B cell (primary cell): Measurements from ENCODE around the gene CXorf65. TPM values are rescaled to one million over a fixed set of nuclear protein-coding genes. Genes with fewer than 3 reads are reported as not detected.

Experiments used
- ATAC-seq: fragments of 200-7000 bp; cut with Tn5 transposase; one replicate; pipeline ENCODE4 v1.10.0; 2021; ENCODE audit warnings: low read depth, mild to moderate bottlenecking, moderate number of reproducible peaks, moderate library complexity
- CTCF ChIA-PET: fragments of 350-600 bp; sonication (Branson Sonifier 250); formaldehyde crosslinking; loops from one replicate; lab custom pipeline; 2021; ENCODE audit warnings: antibody characterized with exemption, inconsistent platforms; lab: Charles Lee
- POLR2A ChIA-PET: fragments of 350-600 bp; sonication (Branson Sonifier 250); formaldehyde crosslinking; loops from one replicate; lab custom pipeline; 2021; ENCODE audit warnings: antibody characterized with exemption; lab: Charles Lee
- DNase-seq: peaks from one replicate; pipeline ENCODE4 v3.0.0; 2013
- H2AFZ ChIP-seq: 2 replicates; pipeline ENCODE4 v1.6.1; 2012; ENCODE audit warnings: mild to moderate bottlenecking, low read depth, low read length; ENCODE audit not compliant: insufficient read depth, poor library complexity, severe bottlenecking
- H3K27ac ChIP-seq, 2 donors: 1 replicate in 1 of 2; 2 replicates in 1 of 2; pipeline ENCODE4 v1.5.1; 2012 to 2013; ENCODE audit warnings: low read length in 2 of 2, mild to moderate bottlenecking in 2 of 2, moderate library complexity in 1 of 2
- H3K27me3 ChIP-seq, 4 experiments: fragments of 200-600 bp in 1 of 4; sonication (generic) in 1 of 4; replicated peaks in 1 of 4; 1 replicate in 2 of 4; 2 replicates in 2 of 4; pipeline versions ENCODE4 v1.6.1 to v1.7.0; 2013 to 2016; ENCODE audit warnings: low read length in 3 of 4, mild to moderate bottlenecking in 2 of 4, mixed read lengths in 1 of 4, moderate library complexity in 1 of 4; ENCODE audit not compliant: insufficient read depth in 4 of 4, control insufficient read depth in 3 of 4; ENCODE audit errors: control extremely low read depth in 1 of 4
- H3K36me3 ChIP-seq, 2 experiments: replicated peaks in 1 of 2; 1 replicate in 1 of 2; 2 replicates in 1 of 2; pipeline versions ENCODE4 v1.6.1 to v1.7.1; 2013; ENCODE audit warnings: low read length in 1 of 2; ENCODE audit not compliant: insufficient read depth in 2 of 2, control insufficient read depth in 1 of 2; ENCODE audit errors: control extremely low read depth in 1 of 2, extremely low read depth in 1 of 2
- H3K4me1 ChIP-seq, 2 donors: fragments of 200-600 bp in 1 of 2; sonication (generic) in 1 of 2; 1 replicate in 1 of 2; 2 replicates in 1 of 2; pipeline versions ENCODE4 v1.5.1 to v1.6.1; 2013 to 2017; ENCODE audit warnings: low read length in 2 of 2; ENCODE audit not compliant: control insufficient read depth in 2 of 2, insufficient read depth in 2 of 2
- H3K4me2 ChIP-seq: replicated peaks from 2 replicates; pipeline ENCODE3; 2012; ENCODE audit warnings: mild to moderate bottlenecking, low read depth, low read length; ENCODE audit not compliant: poor library complexity, severe bottlenecking
- H3K4me3 ChIP-seq, 5 experiments: fragments of 200-600 bp in 1 of 5; sonication (generic) in 1 of 5; 1 replicate in 3 of 5; 2 replicates in 2 of 5; pipeline versions ENCODE4 v1.5.1 to v1.7.0; 2011 to 2016; ENCODE audit warnings: low read length in 4 of 5, mild to moderate bottlenecking in 4 of 5, low read depth in 2 of 5, control low read depth in 1 of 5, moderate library complexity in 1 of 5; ENCODE audit not compliant: insufficient read depth in 1 of 5; ENCODE audit errors: control extremely low read depth in 1 of 5, extremely low read depth in 1 of 5
- H3K79me2 ChIP-seq: fragments of 200-600 bp; sonication (generic); one replicate; pipeline ENCODE4 v1.6.0; 2016; ENCODE audit warnings: low read length; ENCODE audit not compliant: control insufficient read depth, insufficient read depth
- H3K9ac ChIP-seq: fragments of 200-600 bp; sonication (generic); 2 replicates; pipeline ENCODE4 v1.6.1; 2017; ENCODE audit warnings: mild to moderate bottlenecking, low read length, moderate library complexity
- H3K9me3 ChIP-seq, 3 donors: one replicate each; pipeline versions ENCODE4 v1.6.1 to v1.7.1; 2013; ENCODE audit warnings: low read length in 2 of 3; ENCODE audit not compliant: control insufficient read depth in 2 of 3, insufficient read depth in 1 of 3; ENCODE audit errors: control extremely low read depth in 1 of 3
- H4K20me1 ChIP-seq: 2 replicates; pipeline ENCODE4 v1.6.0; 2012; ENCODE audit warnings: mild to moderate bottlenecking, low read length; ENCODE audit not compliant: insufficient read depth, control insufficient read depth, poor library complexity, severe bottlenecking
- H3K27ac Mint-ChIP-seq: one replicate; pipeline ENCODE4 v1.8.0; 2021; ENCODE audit warnings: mixed read lengths
- H3K27me3 Mint-ChIP-seq: one replicate; pipeline ENCODE4 v1.8.0; 2021; ENCODE audit warnings: mixed read lengths
- H3K4me1 Mint-ChIP-seq: one replicate; pipeline ENCODE4 v1.8.0; 2021; ENCODE audit warnings: mixed read lengths
- H3K4me3 Mint-ChIP-seq: one replicate; pipeline ENCODE4 v1.8.0; 2021; ENCODE audit warnings: mixed read lengths
- H3K9me3 Mint-ChIP-seq: one replicate; pipeline ENCODE4 v1.8.0; 2022; ENCODE audit warnings: mixed read lengths; ENCODE audit not compliant: insufficient read depth
- EZH2 ChIP-seq: IDR thresholded peaks from 2 replicates; pipeline ENCODE4 v1.6.1; 2012; ENCODE audit warnings: borderline replicate concordance, low read depth, mild to moderate bottlenecking, moderate library complexity, low read length; ENCODE audit not compliant: insufficient read depth, poor library complexity, severe bottlenecking
- WGBS: methylation state at CpG from one replicate; pipeline ENCODE4 v1.1.5; 2013; ENCODE audit warnings: missing lambda C conversion rate; ENCODE audit not compliant: insufficient coverage; 5-methylcytosine and 5-hydroxymethylcytosine counted together
- intact Hi-C: fragments of 100-400 bp; cut with micrococcal nuclease; formaldehyde crosslinking; loops from one replicate; pipeline ENCODE4 v1.10.0; 2022
- polyA plus RNA-seq: library from polyadenylated mRNA; depleted of rRNA; stranded (reverse); fragments of >200 nt; gene quantifications from 2 replicates; pipeline ENCODE4 v1.2.3, GENCODE V29; 2012
- total RNA-seq, 2 donors: library from RNA; stranded (reverse); fragments of 120-200 nt in 1 of 2; gene quantifications; 1 replicate in 1 of 2; 2 replicates in 1 of 2; pipeline versions ENCODE4 v1.2.3 to v1.2.4, GENCODE V29; 2013 to 2022
- TF ChIP-seq, protein P1 (sequence below): fragments of 200-600 bp; IDR thresholded peaks from one replicate; pipeline ENCODE4 v1.8.0; 2022; ENCODE audit warnings: antibody characterized with exemption, mild to moderate bottlenecking

The CXorf65 gene
- total and polyA plus RNA-seq, 2 donors (not counting 1 experiment from before 2014, with no cell fraction given), result 25.6 to 49.6 TPM

GRCh38 chrX:71107762-71108360 is 1.3 kb upstream of the CXorf65 start:
- Histone ChIP-seq H2AFZ (no peak overlapping the region), H3K27me3 (no peaks in the 10 kb centered on the region), H3K9me3 (no peaks in the 10 kb centered on the region), H3K9ac (peak overlapping the region; percentile 43), H3K4me3 (peak overlapping the region in 3 of 5 experiments; percentile 18 to 82 (median 26)), H3K79me2 (peaks cover 39% of the 10 kb centered on the region), H3K36me3 (peaks cover 0 to 33% of the 10 kb centered on the region in 2 experiments), H4K20me1 (no peaks in the 10 kb centered on the region), H3K4me1 (peaks cover 75 to 88% of the 10 kb centered on the region in 2 donors), H3K27ac (peak overlapping the region in 1 of 2 donors; percentile 98), H3K4me2 (peak overlapping the region; percentile 85)
- CTCF ChIA-PET, result interaction anchor here (0.5 kb wide), 1 partner anchor 135 kb away, joined by 3 read pairs; no protein-coding TSS in a partner anchor
- H3K9me3 Mint-ChIP-seq, result no peaks in the 10 kb centered on the region
- H3K27ac Mint-ChIP-seq, result peak overlapping the region; percentile 99
- POLR2A ChIA-PET, result no interaction called here
- TF ChIP-seq EZH2, result no peak
- TF ChIP-seq, protein P1, sequence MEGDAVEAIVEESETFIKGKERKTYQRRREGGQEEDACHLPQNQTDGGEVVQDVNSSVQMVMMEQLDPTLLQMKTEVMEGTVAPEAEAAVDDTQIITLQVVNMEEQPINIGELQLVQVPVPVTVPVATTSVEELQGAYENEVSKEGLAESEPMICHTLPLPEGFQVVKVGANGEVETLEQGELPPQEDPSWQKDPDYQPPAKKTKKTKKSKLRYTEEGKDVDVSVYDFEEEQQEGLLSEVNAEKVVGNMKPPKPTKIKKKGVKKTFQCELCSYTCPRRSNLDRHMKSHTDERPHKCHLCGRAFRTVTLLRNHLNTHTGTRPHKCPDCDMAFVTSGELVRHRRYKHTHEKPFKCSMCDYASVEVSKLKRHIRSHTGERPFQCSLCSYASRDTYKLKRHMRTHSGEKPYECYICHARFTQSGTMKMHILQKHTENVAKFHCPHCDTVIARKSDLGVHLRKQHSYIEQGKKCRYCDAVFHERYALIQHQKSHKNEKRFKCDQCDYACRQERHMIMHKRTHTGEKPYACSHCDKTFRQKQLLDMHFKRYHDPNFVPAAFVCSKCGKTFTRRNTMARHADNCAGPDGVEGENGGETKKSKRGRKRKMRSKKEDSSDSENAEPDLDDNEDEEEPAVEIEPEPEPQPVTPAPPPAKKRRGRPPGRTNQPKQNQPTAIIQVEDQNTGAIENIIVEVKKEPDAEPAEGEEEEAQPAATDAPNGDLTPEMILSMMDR, result no peak
- WGBS, result no CpG with 5 or more reads among the region's 9 CpGs
- H3K4me1 Mint-ChIP-seq, result peaks cover 86% of the 10 kb centered on the region
- ATAC-seq, result no peak
- peak overlapping the region; percentile 98 for H3K4me3 Mint-ChIP-seq
- intact Hi-C loops, result no loop called here
- no peak for DNase-seq
- no peaks in the 10 kb centered on the region for H3K27me3 Mint-ChIP-seq

DNA sequence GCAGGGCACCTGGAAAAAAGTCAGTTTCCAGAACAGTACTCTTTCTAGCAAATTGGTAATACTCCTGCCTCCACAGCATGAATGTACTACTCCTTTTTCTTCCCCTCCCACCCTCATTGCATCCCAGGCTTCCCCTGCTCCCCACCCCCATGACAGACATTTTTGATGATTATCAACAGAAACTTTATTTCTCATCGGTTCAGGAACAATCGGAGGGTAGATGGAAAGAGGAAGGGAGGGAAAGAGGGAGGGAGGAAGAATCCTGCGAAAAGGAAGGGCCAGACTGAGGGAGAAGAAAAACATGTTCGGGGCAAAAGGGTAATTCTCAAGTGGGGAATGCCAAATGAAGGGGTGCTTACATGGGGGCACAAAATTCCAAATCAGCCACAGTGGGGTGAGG is 705 bp upstream of the CXorf65 start:
- Histone ChIP-seq H3K27ac (peak overlapping the region in 1 of 2 donors; percentile 98), H3K36me3 (peaks cover 0 to 33% of the 10 kb centered on the region in 2 experiments), H3K27me3 (no peaks in the 10 kb centered on the region), H3K9ac (no peak overlapping the region), H3K4me3 (no peak overlapping the region), H2AFZ (no peak overlapping the region), H3K79me2 (peaks cover 33% of the 10 kb centered on the region), H3K4me1 (peaks cover 71 to 85% of the 10 kb centered on the region in 2 donors), H3K4me2 (peak overlapping the region; percentile 85), H3K9me3 (no peaks in the 10 kb centered on the region), H4K20me1 (no peaks in the 10 kb centered on the region)
- TF ChIP-seq, protein P1, result no peak
- TF ChIP-seq EZH2, result no peak
- Mint-ChIP-seq H3K27ac (peak overlapping the region; percentile 37), H3K4me1 (peaks cover 83% of the 10 kb centered on the region), H3K9me3 (no peaks in the 10 kb centered on the region), H3K27me3 (no peaks in the 10 kb centered on the region), H3K4me3 (peak overlapping the region; percentile 10)
- intact Hi-C loops, result no loop called here
- DNase-seq (no peak), ATAC-seq (no peak)
- WGBS, result 71% methylated on average over 2 of the region's 4 CpGs
- ChIA-PET POLR2A (interaction anchor here (0.7 kb wide), 1 partner anchor 317 kb away, joined by 5 read pairs; no protein-coding TSS in a partner anchor), CTCF (interaction anchor here (0.5 kb wide), 1 partner anchor 136 kb away, joined by 3 read pairs; no protein-coding TSS in a partner anchor)
